SK-N-SH treated with all-trans-retinoic acid at 6 μM for 48 hours (cell line): Measurements from ENCODE around the gene SRA1.

Source experiments
- ATAC-seq: fragments of 200-7000 bp; cut with Tn5 transposase; 3 replicates; pipeline ENCODE4 v1.9.1; 2020; ENCODE audit warnings: mild to moderate bottlenecking, moderate library complexity
- CSDC2 ChIP-seq: fragments of 250-450 bp; sonication (Bioruptor Pico); IDR thresholded peaks from 2 replicates; pipeline ENCODE4 v1.5.0; 2020; ENCODE audit warnings: mild to moderate bottlenecking, moderate library complexity
- ESRRG ChIP-seq: fragments of 250-450 bp; sonication (Bioruptor Pico); IDR thresholded peaks from 2 replicates; pipeline ENCODE4 v1.6.1; 2021; ENCODE audit warnings: mild to moderate bottlenecking
- GLIS3 ChIP-seq: fragments of 250-450 bp; sonication (Bioruptor Pico); IDR thresholded peaks from 2 replicates; pipeline ENCODE4 v1.5.0; 2020; ENCODE audit warnings: mild to moderate bottlenecking, moderate library complexity
- ISL1 ChIP-seq: fragments of 250-450 bp; sonication (Bioruptor Pico); IDR thresholded peaks from 2 replicates; pipeline ENCODE4 v2.1.2; 2022; ENCODE audit warnings: mild to moderate bottlenecking, moderate library complexity
- OSR1 ChIP-seq: fragments of 250-450 bp; sonication (Bioruptor Pico); IDR thresholded peaks from 2 replicates; pipeline ENCODE4 v1.8.0; 2022; ENCODE audit warnings: moderate library complexity, mild to moderate bottlenecking, inconsistent platforms
- PPARA ChIP-seq: fragments of 250-450 bp; sonication (Bioruptor Pico); IDR thresholded peaks from 2 replicates; pipeline ENCODE4 v1.5.0; 2020; ENCODE audit warnings: mild to moderate bottlenecking, borderline replicate concordance
- RARB ChIP-seq: fragments of 250-450 bp; sonication (Bioruptor Pico); IDR thresholded peaks from 2 replicates; pipeline ENCODE4 v1.8.0; 2021; ENCODE audit warnings: mild to moderate bottlenecking, moderate library complexity
- SNAI2 ChIP-seq: fragments of 250-450 bp; sonication (Bioruptor Pico); IDR thresholded peaks from 2 replicates; pipeline ENCODE4 v1.5.0; 2020; ENCODE audit warnings: mild to moderate bottlenecking, moderate library complexity
- TCF4 ChIP-seq: fragments of 250-450 bp; sonication (Bioruptor Pico); IDR thresholded peaks from 2 replicates; pipeline ENCODE4 v1.8.0; 2021; ENCODE audit warnings: mild to moderate bottlenecking, moderate library complexity, borderline replicate concordance
- TOX ChIP-seq: fragments of 250-450 bp; sonication (Bioruptor Pico); IDR thresholded peaks from 2 replicates; pipeline ENCODE4 v1.8.0; 2021; ENCODE audit warnings: mild to moderate bottlenecking, moderate library complexity, borderline replicate concordance
- ZC3H10 ChIP-seq: fragments of 250-450 bp; sonication (Bioruptor Pico); IDR thresholded peaks from 2 replicates; pipeline ENCODE4 v1.5.1; 2021; ENCODE audit warnings: mild to moderate bottlenecking, moderate library complexity
- ZNF565 ChIP-seq: fragments of 450-650 bp; formaldehyde crosslinking; conservative IDR thresholded peaks from 2 replicates; pipeline ENCODE4 v1.5.0; 2020; ENCODE audit warnings: low read depth, mild to moderate bottlenecking, moderate library complexity
- ZNF70 ChIP-seq: fragments of 450-650 bp; formaldehyde crosslinking; IDR thresholded peaks from 2 replicates; pipeline ENCODE4 v1.5.0; 2020; ENCODE audit warnings: mild to moderate bottlenecking, moderate library complexity
- TF ChIP-seq, protein P1 (sequence below): fragments of 250-450 bp; sonication (Bioruptor Pico); IDR thresholded peaks from 2 replicates; pipeline ENCODE4 v1.5.1; 2020; ENCODE audit warnings: low read depth, mild to moderate bottlenecking, moderate library complexity
- TF ChIP-seq, protein P2 (sequence below): fragments of 250-450 bp; sonication (Bioruptor Pico); IDR thresholded peaks from 2 replicates; pipeline ENCODE4 v1.5.1; 2021; ENCODE audit warnings: mild to moderate bottlenecking, moderate library complexity
- TF ChIP-seq, protein P3 (sequence below): fragments of 250-450 bp; sonication (Bioruptor Pico); IDR thresholded peaks from 2 replicates; pipeline ENCODE4 v1.8.0; 2020; ENCODE audit warnings: mild to moderate bottlenecking, moderate library complexity, borderline replicate concordance
- TF ChIP-seq, protein P4 (sequence below): fragments of 250-450 bp; sonication (Bioruptor Pico); IDR thresholded peaks from 2 replicates; pipeline ENCODE4 v1.8.0; 2021; ENCODE audit warnings: low read depth, mild to moderate bottlenecking, moderate library complexity, borderline replicate concordance
- TF ChIP-seq, protein P5 (sequence below): fragments of 250-450 bp; sonication (Bioruptor Pico); IDR thresholded peaks from 2 replicates; pipeline ENCODE4 v1.5.0; 2020; ENCODE audit warnings: mild to moderate bottlenecking, moderate library complexity

The SRA1 gene

DNA sequence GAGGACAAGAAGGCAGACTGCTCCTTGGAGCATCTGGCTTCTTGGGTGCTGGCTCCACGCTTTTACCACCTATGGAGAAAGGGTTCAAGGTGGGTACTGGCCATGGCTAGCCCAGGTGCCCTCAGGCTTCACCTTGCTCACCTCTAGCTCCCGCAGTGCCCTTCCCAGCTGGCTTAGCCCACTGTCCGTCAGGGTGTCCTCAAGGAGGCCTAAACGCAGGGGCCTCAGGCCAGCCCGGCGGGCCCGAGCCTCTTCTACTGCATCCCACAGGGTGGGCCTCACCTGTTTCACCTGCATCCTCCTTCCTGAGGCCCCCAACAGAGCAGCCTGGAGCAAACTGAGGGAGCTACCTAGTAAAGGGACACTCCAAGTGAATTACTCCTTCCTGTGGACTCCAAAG lies 16.4 kb upstream of the SRA1 start (continued):
- TF ChIP-seq, protein P1, sequence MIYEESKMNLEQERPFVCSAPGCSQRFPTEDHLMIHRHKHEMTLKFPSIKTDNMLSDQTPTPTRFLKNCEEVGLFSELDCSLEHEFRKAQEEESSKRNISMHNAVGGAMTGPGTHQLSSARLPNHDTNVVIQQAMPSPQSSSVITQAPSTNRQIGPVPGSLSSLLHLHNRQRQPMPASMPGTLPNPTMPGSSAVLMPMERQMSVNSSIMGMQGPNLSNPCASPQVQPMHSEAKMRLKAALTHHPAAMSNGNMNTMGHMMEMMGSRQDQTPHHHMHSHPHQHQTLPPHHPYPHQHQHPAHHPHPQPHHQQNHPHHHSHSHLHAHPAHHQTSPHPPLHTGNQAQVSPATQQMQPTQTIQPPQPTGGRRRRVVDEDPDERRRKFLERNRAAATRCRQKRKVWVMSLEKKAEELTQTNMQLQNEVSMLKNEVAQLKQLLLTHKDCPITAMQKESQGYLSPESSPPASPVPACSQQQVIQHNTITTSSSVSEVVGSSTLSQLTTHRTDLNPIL (CRISPR knock-in tag): no peak
- TF ChIP-seq TCF4 (CRISPR knock-in tag): no peak
- no peak for TF ChIP-seq ISL1 (CRISPR knock-in tag)
- no peak for TF ChIP-seq GLIS3 (CRISPR knock-in tag)
- TF ChIP-seq OSR1 (CRISPR knock-in tag): no peak
- no peak for TF ChIP-seq SNAI2 (CRISPR knock-in tag)
- TF ChIP-seq, protein P2, sequence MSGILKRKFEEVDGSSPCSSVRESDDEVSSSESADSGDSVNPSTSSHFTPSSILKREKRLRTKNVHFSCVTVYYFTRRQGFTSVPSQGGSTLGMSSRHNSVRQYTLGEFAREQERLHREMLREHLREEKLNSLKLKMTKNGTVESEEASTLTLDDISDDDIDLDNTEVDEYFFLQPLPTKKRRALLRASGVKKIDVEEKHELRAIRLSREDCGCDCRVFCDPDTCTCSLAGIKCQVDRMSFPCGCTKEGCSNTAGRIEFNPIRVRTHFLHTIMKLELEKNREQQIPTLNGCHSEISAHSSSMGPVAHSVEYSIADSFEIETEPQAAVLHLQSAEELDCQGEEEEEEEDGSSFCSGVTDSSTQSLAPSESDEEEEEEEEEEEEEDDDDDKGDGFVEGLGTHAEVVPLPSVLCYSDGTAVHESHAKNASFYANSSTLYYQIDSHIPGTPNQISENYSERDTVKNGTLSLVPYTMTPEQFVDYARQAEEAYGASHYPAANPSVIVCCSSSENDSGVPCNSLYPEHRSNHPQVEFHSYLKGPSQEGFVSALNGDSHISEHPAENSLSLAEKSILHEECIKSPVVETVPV: no peak
- no peak for TF ChIP-seq PPARA (CRISPR knock-in tag)
- TF ChIP-seq ZC3H10 (CRISPR knock-in tag): no peak
- TF ChIP-seq CSDC2: no peak
- TF ChIP-seq, all 23 proteins: peak for 0

DNA sequence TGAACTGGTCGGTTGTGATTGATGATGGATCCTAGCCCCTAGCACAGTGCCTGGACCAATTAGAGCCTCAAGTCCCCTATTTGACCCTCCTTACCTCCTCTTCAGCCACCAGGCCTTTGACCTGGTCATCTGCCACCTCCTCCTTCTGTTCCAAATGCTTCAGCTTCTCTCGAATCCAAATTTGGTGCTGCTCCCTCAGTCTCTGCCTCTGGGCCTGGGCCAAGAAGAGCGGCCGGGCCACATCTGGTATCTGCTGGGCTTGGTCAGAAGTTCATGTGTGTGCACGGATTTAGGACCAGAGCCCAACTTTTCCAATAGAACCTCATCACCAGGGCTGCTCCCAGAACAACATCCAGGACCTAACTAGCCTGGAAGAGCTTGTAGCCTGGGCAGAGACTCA lies 13.8 kb upstream of the SRA1 start:
- no peak for ATAC-seq
- TF ChIP-seq TOX: no peak

DNA sequence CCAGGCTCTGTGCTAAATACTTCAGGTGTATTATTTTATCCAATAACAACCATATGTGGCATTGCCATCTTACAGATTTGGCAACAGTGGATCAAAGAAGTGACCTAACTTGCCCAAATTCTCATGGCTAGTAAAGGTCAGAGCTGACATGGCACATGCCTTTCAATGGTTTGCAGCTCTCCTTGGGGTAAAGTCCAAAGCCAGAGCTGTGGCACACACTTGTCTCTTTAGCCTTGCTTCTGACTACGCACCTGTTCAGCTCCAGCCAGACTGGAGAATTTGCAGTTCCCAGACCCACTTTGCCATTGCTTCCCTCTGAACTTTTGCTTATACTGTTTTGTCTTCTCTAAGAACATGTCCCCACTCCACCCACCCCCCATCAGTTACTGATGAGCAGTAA lies 13.2 kb upstream of the SRA1 start:
- ATAC-seq: no peak
- TF ChIP-seq TCF4 (CRISPR knock-in tag) (no peak), TOX (no peak), RARB (CRISPR knock-in tag) (no peak), ISL1 (CRISPR knock-in tag) (no peak), SNAI2 (CRISPR knock-in tag) (no peak), ESRRG (no peak), ZNF565 (CRISPR knock-in tag) (no peak), ZC3H10 (CRISPR knock-in tag) (no peak), GLIS3 (CRISPR knock-in tag) (no peak), ZNF70 (CRISPR knock-in tag) (no peak)
- TF ChIP-seq, protein P3, sequence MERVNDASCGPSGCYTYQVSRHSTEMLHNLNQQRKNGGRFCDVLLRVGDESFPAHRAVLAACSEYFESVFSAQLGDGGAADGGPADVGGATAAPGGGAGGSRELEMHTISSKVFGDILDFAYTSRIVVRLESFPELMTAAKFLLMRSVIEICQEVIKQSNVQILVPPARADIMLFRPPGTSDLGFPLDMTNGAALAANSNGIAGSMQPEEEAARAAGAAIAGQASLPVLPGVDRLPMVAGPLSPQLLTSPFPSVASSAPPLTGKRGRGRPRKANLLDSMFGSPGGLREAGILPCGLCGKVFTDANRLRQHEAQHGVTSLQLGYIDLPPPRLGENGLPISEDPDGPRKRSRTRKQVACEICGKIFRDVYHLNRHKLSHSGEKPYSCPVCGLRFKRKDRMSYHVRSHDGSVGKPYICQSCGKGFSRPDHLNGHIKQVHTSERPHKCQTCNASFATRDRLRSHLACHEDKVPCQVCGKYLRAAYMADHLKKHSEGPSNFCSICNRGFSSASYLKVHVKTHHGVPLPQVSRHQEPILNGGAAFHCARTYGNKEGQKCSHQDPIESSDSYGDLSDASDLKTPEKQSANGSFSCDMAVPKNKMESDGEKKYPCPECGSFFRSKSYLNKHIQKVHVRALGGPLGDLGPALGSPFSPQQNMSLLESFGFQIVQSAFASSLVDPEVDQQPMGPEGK (CRISPR knock-in tag): no peak
- TF ChIP-seq, protein P2: no peak
- TF ChIP-seq, protein P4, sequence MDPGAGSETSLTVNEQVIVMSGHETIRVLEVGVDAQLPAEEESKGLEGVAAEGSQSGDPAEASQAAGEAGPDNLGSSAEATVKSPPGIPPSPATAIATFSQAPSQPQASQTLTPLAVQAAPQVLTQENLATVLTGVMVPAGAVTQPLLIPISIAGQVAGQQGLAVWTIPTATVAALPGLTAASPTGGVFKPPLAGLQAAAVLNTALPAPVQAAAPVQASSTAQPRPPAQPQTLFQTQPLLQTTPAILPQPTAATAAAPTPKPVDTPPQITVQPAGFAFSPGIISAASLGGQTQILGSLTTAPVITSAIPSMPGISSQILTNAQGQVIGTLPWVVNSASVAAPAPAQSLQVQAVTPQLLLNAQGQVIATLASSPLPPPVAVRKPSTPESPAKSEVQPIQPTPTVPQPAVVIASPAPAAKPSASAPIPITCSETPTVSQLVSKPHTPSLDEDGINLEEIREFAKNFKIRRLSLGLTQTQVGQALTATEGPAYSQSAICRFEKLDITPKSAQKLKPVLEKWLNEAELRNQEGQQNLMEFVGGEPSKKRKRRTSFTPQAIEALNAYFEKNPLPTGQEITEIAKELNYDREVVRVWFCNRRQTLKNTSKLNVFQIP (CRISPR knock-in tag): no peak
- TF ChIP-seq, protein P1 (CRISPR knock-in tag): no peak
- TF ChIP-seq, protein P5, sequence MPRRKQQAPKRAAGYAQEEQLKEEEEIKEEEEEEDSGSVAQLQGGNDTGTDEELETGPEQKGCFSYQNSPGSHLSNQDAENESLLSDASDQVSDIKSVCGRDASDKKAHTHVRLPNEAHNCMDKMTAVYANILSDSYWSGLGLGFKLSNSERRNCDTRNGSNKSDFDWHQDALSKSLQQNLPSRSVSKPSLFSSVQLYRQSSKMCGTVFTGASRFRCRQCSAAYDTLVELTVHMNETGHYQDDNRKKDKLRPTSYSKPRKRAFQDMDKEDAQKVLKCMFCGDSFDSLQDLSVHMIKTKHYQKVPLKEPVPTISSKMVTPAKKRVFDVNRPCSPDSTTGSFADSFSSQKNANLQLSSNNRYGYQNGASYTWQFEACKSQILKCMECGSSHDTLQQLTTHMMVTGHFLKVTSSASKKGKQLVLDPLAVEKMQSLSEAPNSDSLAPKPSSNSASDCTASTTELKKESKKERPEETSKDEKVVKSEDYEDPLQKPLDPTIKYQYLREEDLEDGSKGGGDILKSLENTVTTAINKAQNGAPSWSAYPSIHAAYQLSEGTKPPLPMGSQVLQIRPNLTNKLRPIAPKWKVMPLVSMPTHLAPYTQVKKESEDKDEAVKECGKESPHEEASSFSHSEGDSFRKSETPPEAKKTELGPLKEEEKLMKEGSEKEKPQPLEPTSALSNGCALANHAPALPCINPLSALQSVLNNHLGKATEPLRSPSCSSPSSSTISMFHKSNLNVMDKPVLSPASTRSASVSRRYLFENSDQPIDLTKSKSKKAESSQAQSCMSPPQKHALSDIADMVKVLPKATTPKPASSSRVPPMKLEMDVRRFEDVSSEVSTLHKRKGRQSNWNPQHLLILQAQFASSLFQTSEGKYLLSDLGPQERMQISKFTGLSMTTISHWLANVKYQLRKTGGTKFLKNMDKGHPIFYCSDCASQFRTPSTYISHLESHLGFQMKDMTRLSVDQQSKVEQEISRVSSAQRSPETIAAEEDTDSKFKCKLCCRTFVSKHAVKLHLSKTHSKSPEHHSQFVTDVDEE (CRISPR knock-in tag): no peak
